Osteocyte (in vitro differentiated cells): ENCODE data around the gene SPIRE2. TPM values are rescaled to one million over a fixed set of nuclear protein-coding genes. Genes with fewer than 3 reads are reported as not detected.

Experiments used
- DNase-seq: peaks from one replicate; pipeline ENCODE4 v3.0.0; 2021; ENCODE audit warnings: mixed read lengths; ENCODE audit not compliant: unreplicated experiment; ENCODE audit errors: extremely low spot score
- H3K27ac Mint-ChIP-seq: one replicate; pipeline ENCODE4 v1.8.0; 2021; ENCODE audit warnings: mild to moderate bottlenecking, mixed read lengths; ENCODE audit not compliant: unreplicated experiment
- H3K27me3 Mint-ChIP-seq: one replicate; pipeline ENCODE4 v1.8.0; 2021; ENCODE audit warnings: mixed read lengths; ENCODE audit not compliant: unreplicated experiment
- H3K36me3 Mint-ChIP-seq: one replicate; pipeline ENCODE4 v1.8.0; 2021; ENCODE audit warnings: mixed read lengths; ENCODE audit not compliant: unreplicated experiment
- H3K4me1 Mint-ChIP-seq: one replicate; pipeline ENCODE4 v1.8.0; 2021; ENCODE audit warnings: mixed read lengths; ENCODE audit not compliant: unreplicated experiment
- H3K4me3 Mint-ChIP-seq: one replicate; pipeline ENCODE4 v1.8.0; 2021; ENCODE audit warnings: mild to moderate bottlenecking, moderate library complexity, mixed read lengths; ENCODE audit not compliant: unreplicated experiment
- H3K9me3 Mint-ChIP-seq: one replicate; pipeline ENCODE4 v1.8.0; 2021; ENCODE audit warnings: mixed read lengths; ENCODE audit not compliant: unreplicated experiment
- CTCF ChIP-seq: fragments of 200-600 bp; sonication (generic); IDR thresholded peaks from 2 replicates; pipeline ENCODE4 v1.5.0; 2021; ENCODE audit warnings: antibody characterized with exemption, mild to moderate bottlenecking, moderate library complexity
- total RNA-seq: library from RNA; stranded (reverse); gene quantifications from 2 replicates; pipeline ENCODE4 v1.2.1, GENCODE V29; 2021

The SPIRE2 gene
- total RNA-seq, 1 donor from 2014 or later = 4.6 TPM

- H3K4me3 Mint-ChIP-seq = no peak overlapping the region
- H3K4me1 Mint-ChIP-seq = no peaks in the 10 kb centered on the region
- no peak for TF ChIP-seq CTCF
- no peak for DNase-seq
- H3K27ac Mint-ChIP-seq = no peak overlapping the region
- peaks cover 43% of the 10 kb centered on the region for H3K36me3 Mint-ChIP-seq
- no peaks in the 10 kb centered on the region for H3K27me3 Mint-ChIP-seq
- H3K9me3 Mint-ChIP-seq = no peaks in the 10 kb centered on the region
Measured at GRCh38 chr16:89884041-89884421, 55.8 kb downstream of the SPIRE2 start.

GRCh38 chr16:89887243-89887642 is 59.0 kb downstream of the SPIRE2 start:
- no peak for DNase-seq
- TF ChIP-seq CTCF = no peak
- Mint-ChIP-seq H3K4me3 (no peak overlapping the region), H3K9me3 (no peaks in the 10 kb centered on the region), H3K27ac (no peak overlapping the region), H3K36me3 (peaks cover 42% of the 10 kb centered on the region), H3K4me1 (no peaks in the 10 kb centered on the region), H3K27me3 (no peaks in the 10 kb centered on the region)

GRCh38 chr16:89890200-89890599 is 61.9 kb downstream of the SPIRE2 start:
- no peaks in the 10 kb centered on the region for H3K4me1 Mint-ChIP-seq
- peaks cover 27% of the 10 kb centered on the region for H3K36me3 Mint-ChIP-seq
- no peak overlapping the region for H3K4me3 Mint-ChIP-seq
- no peak for DNase-seq
- no peak for TF ChIP-seq CTCF
- H3K9me3 Mint-ChIP-seq = no peaks in the 10 kb centered on the region
- no peaks in the 10 kb centered on the region for H3K27me3 Mint-ChIP-seq
- H3K27ac Mint-ChIP-seq = no peak overlapping the region

GRCh38 chr16:89890886-89891657 is 62.8 kb downstream of the SPIRE2 start:
- H3K36me3 Mint-ChIP-seq = peaks cover 28% of the 10 kb centered on the region
- no peaks in the 10 kb centered on the region for H3K27me3 Mint-ChIP-seq
- no peaks in the 10 kb centered on the region for H3K9me3 Mint-ChIP-seq
- no peak overlapping the region for H3K27ac Mint-ChIP-seq
- no peak overlapping the region for H3K4me3 Mint-ChIP-seq
- no peaks in the 10 kb centered on the region for H3K4me1 Mint-ChIP-seq
- TF ChIP-seq CTCF = no peak
- no peak for DNase-seq

- H3K4me1 Mint-ChIP-seq = no peaks in the 10 kb centered on the region
- DNase-seq = no peak
- TF ChIP-seq CTCF = no peak
- H3K36me3 Mint-ChIP-seq = peaks cover 29% of the 10 kb centered on the region
- no peak overlapping the region for H3K27ac Mint-ChIP-seq
- no peak overlapping the region for H3K4me3 Mint-ChIP-seq
- H3K9me3 Mint-ChIP-seq = no peaks in the 10 kb centered on the region
- H3K27me3 Mint-ChIP-seq = no peaks in the 10 kb centered on the region
Measured at GRCh38 chr16:89892055-89892630, 63.9 kb downstream of the SPIRE2 start.
